Thyroid gland (tissue), 4 donors: ENCODE data around the gene NMUR1. TPM values are rescaled to one million over a fixed set of nuclear protein-coding genes. Genes with fewer than 3 reads are reported as not detected.
"Not testable (repeated sequence)": the region's sequence is repeated elsewhere in the genome, so short reads cannot be mapped to it uniquely, and the experiment has no call there.

ENCODE experiments used
- DNase-seq, 2 donors: peaks; one replicate each; pipeline ENCODE4 v3.0.0-alpha.2; 2019
- H3K27ac ChIP-seq, 3 donors: fragments of 200-600 bp; sonication (generic); 1 replicate in 2 of 3; 2 replicates in 1 of 3; pipeline ENCODE4 v1.5.1; 2016 to 2019; ENCODE audit warnings: mild to moderate bottlenecking in 1 of 3, moderate library complexity in 1 of 3
- H3K27me3 ChIP-seq: fragments of 200-600 bp; sonication (generic); one replicate; pipeline ENCODE4 v1.5.1; 2019
- H3K36me3 ChIP-seq, 2 donors: fragments of 200-600 bp; sonication (generic); one replicate each; pipeline ENCODE4 v1.5.1; 2016 to 2019
- H3K4me1 ChIP-seq, 2 donors: fragments of 200-600 bp; sonication (generic); one replicate each; pipeline ENCODE4 v1.5.1; 2017 to 2019
- H3K4me3 ChIP-seq, 3 donors: fragments of 200-600 bp; sonication (generic); replicated peaks in 1 of 3; 1 replicate in 2 of 3; 2 replicates in 1 of 3; pipeline ENCODE4 v1.5.1; 2016; ENCODE audit warnings: mild to moderate bottlenecking in 1 of 3
- H3K9me3 ChIP-seq: fragments of 200-600 bp; sonication (generic); one replicate; pipeline ENCODE4 v1.5.1; 2017
- CTCF ChIP-seq, 6 experiments: fragments of 200-600 bp in 3 of 6; fragments of 450-650 bp in 3 of 6; sonication (generic) in 3 of 6; IDR thresholded peaks; one replicate each; pipeline ENCODE4 v1.5.1; 2016 to 2019; ENCODE audit warnings: antibody characterized with exemption in 6 of 6, mild to moderate bottlenecking in 2 of 6, inconsistent platforms in 1 of 6, moderate library complexity in 1 of 6
- POLR2A ChIP-seq, 2 donors: fragments of 450-650 bp; IDR thresholded peaks; one replicate each; pipeline ENCODE4 v1.6.1; 2017; ENCODE audit warnings: antibody characterized with exemption in 2 of 2, mild to moderate bottlenecking in 2 of 2, moderate library complexity in 1 of 2
- WGBS, 2 donors: methylation state at CpG; one replicate each; pipeline ENCODE4 v1.1.5; 2017; 5-methylcytosine and 5-hydroxymethylcytosine counted together
- intact Hi-C: fragments of 100-400 bp; cut with DNase I; formaldehyde crosslinking; loops from one replicate; pipeline ENCODE4 v1.15.1; 2023
- total RNA-seq, 4 donors: library from RNA; depleted of rRNA; stranded (reverse); fragments of >200 nt; gene quantifications; one replicate each; pipeline ENCODE4 v1.2.3, GENCODE V29; 2016

NMUR1 gene
- total RNA-seq, 4 donors from 2014 or later, result 0.11 to 0.73 (median 0.67) TPM; not detected in 1

GRCh38 chr2:231573698-231574421, 43.6 kb upstream of the NMUR1 start:
- Histone ChIP-seq H3K27me3 (no peaks in the 10 kb centered on the region), H3K27ac (no peak overlapping the region), H3K4me1 (no peaks in the 10 kb centered on the region), H3K9me3 (no peaks in the 10 kb centered on the region), H3K4me3 (no peak overlapping the region), H3K36me3 (no peaks in the 10 kb centered on the region)
- intact Hi-C loops, result no loop called here
- no peak for TF ChIP-seq CTCF (IDR thresholded peaks at IDR 0.05)
- no peak for TF ChIP-seq POLR2A (IDR thresholded peaks at IDR 0.05)
- 82 to 84% methylated on average over 13 to 15 of the region's 15 CpGs for WGBS, 2 donors
- no peak for DNase-seq

- no peaks in the 10 kb centered on the region for H3K9me3 ChIP-seq
- H3K4me1 ChIP-seq, result no peaks in the 10 kb centered on the region
- DNase-seq, result no peak
- intact Hi-C loops, result no loop called here
- no peak overlapping the region for H3K27ac ChIP-seq
- no peak for TF ChIP-seq POLR2A (IDR thresholded peaks at IDR 0.05)
- no peak for TF ChIP-seq CTCF (IDR thresholded peaks at IDR 0.05)
- H3K4me3 ChIP-seq, result no peak overlapping the region
- no peaks in the 10 kb centered on the region for H3K36me3 ChIP-seq
- WGBS, 2 donors, result 56 to 72% methylated on average over 4 of the region's 4 CpGs
- no peaks in the 10 kb centered on the region for H3K27me3 ChIP-seq
Observed at GRCh38 chr2:231573096-231573495, 42.9 kb upstream of the NMUR1 start.

- TF ChIP-seq CTCF (IDR thresholded peaks at IDR 0.05) (no peak), POLR2A (IDR thresholded peaks at IDR 0.05) (no peak)
- Histone ChIP-seq H3K36me3 (no peaks in the 10 kb centered on the region), H3K27me3 (no peaks in the 10 kb centered on the region), H3K4me1 (no peaks in the 10 kb centered on the region), H3K4me3 (no peak overlapping the region), H3K27ac (no peak overlapping the region), H3K9me3 (no peaks in the 10 kb centered on the region)
- DNase-seq, result peak in 1 of 2 donors; percentile 27
- intact Hi-C loops, result no loop called here
- 48 to 60% methylated on average over 4 of the region's 4 CpGs for WGBS, 2 donors
Observed at GRCh38 chr2:231571661-231572191, 41.5 kb upstream of the NMUR1 start.

- H3K9me3 ChIP-seq, H3K27ac ChIP-seq, intact Hi-C loops, H3K4me1 ChIP-seq, DNase-seq, H3K36me3 ChIP-seq, H3K4me3 ChIP-seq, H3K27me3 ChIP-seq: not testable (repeated sequence)
- 96% methylated on average over 5 of the region's 5 CpGs for WGBS, 2 donors
Observed at GRCh38 chr2:231570915-231571314, 40.7 kb upstream of the NMUR1 start.

GRCh38 chr2:231568785-231569435, 38.7 kb upstream of the NMUR1 start:
- WGBS, 2 donors, result 74 to 88% methylated on average over 3 to 7 of the region's 7 CpGs
- no peak for TF ChIP-seq POLR2A (IDR thresholded peaks at IDR 0.05)
- H3K27ac ChIP-seq, result no peak overlapping the region
- intact Hi-C loops, result loop anchor here (5.0 kb wide), 1 partner anchor 33 kb away; no protein-coding TSS in a partner anchor
- H3K27me3 ChIP-seq, result no peaks in the 10 kb centered on the region
- H3K9me3 ChIP-seq, result no peaks in the 10 kb centered on the region
- H3K4me3 ChIP-seq, result no peak overlapping the region
- no peaks in the 10 kb centered on the region for H3K4me1 ChIP-seq
- DNase-seq, result no peak
- H3K36me3 ChIP-seq, result no peaks in the 10 kb centered on the region
